Measurements from ENCODE around the gene TNNI2. TPM values are rescaled to one million over a fixed set of nuclear protein-coding genes. Genes with fewer than 3 reads are reported as not detected.

Gene TNNI2
- total RNA-seq, 1 experiment from 2014 or later: 7.8 TPM

GRCh38 chr11:1825039-1825740, 13.6 kb upstream of the TNNI2 start:
- no TSS peak for BruUV-seq (replicated peaks)
- Histone ChIP-seq H3K4me1 (replicated peaks; ENCODE audit: insufficient read depth) (peaks cover 37% of the 10 kb centered on the region), H3K4me3 (no peak overlapping the region), H3F3A (ENCODE audit: insufficient read depth, low read depth) (no peaks in the 10 kb centered on the region; the same call in 1 of the 2 replicates), H3K27ac (no peak overlapping the region), H3K79me2 (ENCODE audit: low read depth) (no peaks in the 10 kb centered on the region), H3K36me3 (ENCODE audit: low read depth) (no peaks in the 10 kb centered on the region), H3K9me2 (ENCODE audit: insufficient read depth) (no peaks in the 10 kb centered on the region), H3K4me2 (no peak overlapping the region), H4K20me1 (ENCODE audit: insufficient read depth) (no peaks in the 10 kb centered on the region), H3K9me3 (ENCODE audit: insufficient read depth, low read depth) (no peaks in the 10 kb centered on the region), H3K27me3 (ENCODE audit: insufficient read depth, low read depth) (no peaks in the 10 kb centered on the region), H2AFZ (no peak overlapping the region)
- peak in 1 of 2 experiments; percentile 72 for DNase-seq
- TF ChIP-seq EZH2 (IDR thresholded peaks at IDR 0.05; ENCODE audit: low read depth): no peak
- TF ChIP-seq CTCF (conservative IDR thresholded peaks at IDR 0.05): peak; percentile 51; the same call in 1 of the 2 replicates
- intact Hi-C loops (cut with micrococcal nuclease; ENCODE audit: unreplicated experiment): loop anchor here (10.0 kb wide), 1 partner anchor 280 kb away; no protein-coding TSS in a partner anchor
- CTCF ChIA-PET: interaction anchor here (0.6 to 0.8 kb wide), 3 partner anchors 131 to 375 kb away, joined by 3 read pairs; no protein-coding TSS in a partner anchor
- POLR2A ChIA-PET (ENCODE audit: unreplicated experiment): no interaction called here

- TF ChIP-seq EZH2 (IDR thresholded peaks at IDR 0.05; ENCODE audit: low read depth): no peak
- TF ChIP-seq CTCF (conservative IDR thresholded peaks at IDR 0.05): no peak
- Histone ChIP-seq H3K4me2 (no peak overlapping the region), H3F3A (ENCODE audit: insufficient read depth, low read depth) (no peaks in the 10 kb centered on the region; the same call in 1 of the 2 replicates), H3K36me3 (ENCODE audit: low read depth) (no peaks in the 10 kb centered on the region), H3K27me3 (ENCODE audit: insufficient read depth, low read depth) (no peaks in the 10 kb centered on the region), H3K79me2 (ENCODE audit: low read depth) (no peaks in the 10 kb centered on the region), H4K20me1 (ENCODE audit: insufficient read depth) (no peaks in the 10 kb centered on the region), H3K27ac (no peak overlapping the region), H3K4me1 (replicated peaks; ENCODE audit: insufficient read depth) (peaks cover 44% of the 10 kb centered on the region), H3K9me3 (ENCODE audit: insufficient read depth, low read depth) (no peaks in the 10 kb centered on the region), H2AFZ (no peak overlapping the region), H3K9me2 (ENCODE audit: insufficient read depth) (no peaks in the 10 kb centered on the region), H3K4me3 (no peak overlapping the region)
- DNase-seq: no peak
- ChIA-PET CTCF (interaction anchor here (0.5 to 0.8 kb wide), 3 partner anchors 62 to 131 kb away, joined by 3 to 6 read pairs (median 4); no protein-coding TSS in a partner anchor), POLR2A (ENCODE audit: unreplicated experiment) (no interaction called here)
- BruUV-seq (replicated peaks): no TSS peak
- intact Hi-C loops (cut with micrococcal nuclease; ENCODE audit: unreplicated experiment): loop anchor here (10.0 kb wide), 1 partner anchor 281 kb away; no protein-coding TSS in a partner anchor
Measured at GRCh38 chr11:1825785-1826451, 12.9 kb upstream of the TNNI2 start.

GRCh38 chr11:1826552-1827094, 12.2 kb upstream of the TNNI2 start:
- no peaks in the 10 kb centered on the region for H4K20me1 ChIP-seq (ENCODE audit: insufficient read depth)
- no peaks in the 10 kb centered on the region for H3K79me2 ChIP-seq (ENCODE audit: low read depth)
- POLR2A ChIA-PET (ENCODE audit: unreplicated experiment): no interaction called here
- DNase-seq: peak in 1 of 2 experiments; percentile 49
- BruUV-seq (replicated peaks): no TSS peak
- no peaks in the 10 kb centered on the region for H3K9me3 ChIP-seq (ENCODE audit: insufficient read depth, low read depth)
- intact Hi-C loops (cut with micrococcal nuclease; ENCODE audit: unreplicated experiment): loop anchor here (1.0 to 10.0 kb wide), 2 partner anchors 66 to 282 kb away; no protein-coding TSS in a partner anchor
- H3K4me2 ChIP-seq: peak overlapping the region; percentile 67
- H3K27ac ChIP-seq: no peak overlapping the region
- no peak overlapping the region for H3K4me3 ChIP-seq
- H3F3A ChIP-seq (ENCODE audit: insufficient read depth, low read depth): no peaks in the 10 kb centered on the region; the same call in 1 of the 2 replicates
- no peaks in the 10 kb centered on the region for H3K36me3 ChIP-seq (ENCODE audit: low read depth)
- CTCF ChIA-PET: interaction anchor here (0.5 kb wide), 1 partner anchor 62 kb away, joined by 6 read pairs; no protein-coding TSS in a partner anchor
- TF ChIP-seq CTCF (conservative IDR thresholded peaks at IDR 0.05) (peak; percentile 36; the same call in 1 of the 2 replicates), EZH2 (IDR thresholded peaks at IDR 0.05; ENCODE audit: low read depth) (no peak)
- H2AFZ ChIP-seq: no peak overlapping the region
- H3K9me2 ChIP-seq (ENCODE audit: insufficient read depth): no peaks in the 10 kb centered on the region
- no peaks in the 10 kb centered on the region for H3K27me3 ChIP-seq (ENCODE audit: insufficient read depth, low read depth)
- H3K4me1 ChIP-seq (replicated peaks; ENCODE audit: insufficient read depth): peaks cover 50% of the 10 kb centered on the region

All from PC-9 (cell line).